ENCODE results near the gene CLIP4.

DNA sequence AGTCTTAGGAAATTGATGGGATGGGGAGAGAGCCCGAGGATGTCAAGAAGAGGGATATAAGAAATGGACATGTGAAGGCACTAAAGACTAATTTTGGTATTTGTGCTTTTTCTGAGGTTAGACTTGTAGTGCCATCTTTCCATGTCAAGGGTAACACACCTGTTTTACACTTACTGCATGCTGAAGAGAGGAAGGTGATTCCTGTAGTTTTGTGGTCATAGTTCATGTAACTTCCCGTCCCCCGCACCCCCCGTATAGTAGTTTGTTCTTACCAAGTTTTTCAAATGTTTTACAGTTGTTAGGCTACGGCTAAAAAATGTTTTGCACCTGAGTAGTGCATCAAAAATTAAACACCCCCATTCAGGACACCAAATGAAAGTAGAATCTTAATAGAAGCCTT is 73.8 kb downstream of the CLIP4 start:
- TF ChIP-seq, protein P1, sequence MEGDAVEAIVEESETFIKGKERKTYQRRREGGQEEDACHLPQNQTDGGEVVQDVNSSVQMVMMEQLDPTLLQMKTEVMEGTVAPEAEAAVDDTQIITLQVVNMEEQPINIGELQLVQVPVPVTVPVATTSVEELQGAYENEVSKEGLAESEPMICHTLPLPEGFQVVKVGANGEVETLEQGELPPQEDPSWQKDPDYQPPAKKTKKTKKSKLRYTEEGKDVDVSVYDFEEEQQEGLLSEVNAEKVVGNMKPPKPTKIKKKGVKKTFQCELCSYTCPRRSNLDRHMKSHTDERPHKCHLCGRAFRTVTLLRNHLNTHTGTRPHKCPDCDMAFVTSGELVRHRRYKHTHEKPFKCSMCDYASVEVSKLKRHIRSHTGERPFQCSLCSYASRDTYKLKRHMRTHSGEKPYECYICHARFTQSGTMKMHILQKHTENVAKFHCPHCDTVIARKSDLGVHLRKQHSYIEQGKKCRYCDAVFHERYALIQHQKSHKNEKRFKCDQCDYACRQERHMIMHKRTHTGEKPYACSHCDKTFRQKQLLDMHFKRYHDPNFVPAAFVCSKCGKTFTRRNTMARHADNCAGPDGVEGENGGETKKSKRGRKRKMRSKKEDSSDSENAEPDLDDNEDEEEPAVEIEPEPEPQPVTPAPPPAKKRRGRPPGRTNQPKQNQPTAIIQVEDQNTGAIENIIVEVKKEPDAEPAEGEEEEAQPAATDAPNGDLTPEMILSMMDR (IDR thresholded peaks at IDR 0.05; ENCODE audit: low read length), result no peak
- TF ChIP-seq EZH2 (IDR thresholded peaks at IDR 0.05; ENCODE audit: borderline replicate concordance, low read length), result no peak
